HEK293 (cell line): ENCODE measurements around the gene CHD2.

Source experiments
- CTCF ChIA-PET: fragments of 350-600 bp; formaldehyde crosslinking; extraction: SDS; loops from one replicate; lab custom pipeline; 2021; ENCODE audit warnings: antibody characterized with exemption; lab: Yijun Ruan, JAX
- POLR2A ChIA-PET: fragments of 300-600 bp; formaldehyde crosslinking; extraction: SDS; loops from one replicate; lab custom pipeline; 2020; ENCODE audit warnings: antibody characterized with exemption, inconsistent platforms; lab: Yijun Ruan, JAX
- H3K27ac ChIP-seq: fragments of 200-500 bp; sonication (Bioruptor generic); 2 replicates; pipeline ENCODE4 v1.5.1; 2014; ENCODE audit warnings: low read depth, low read length, control low read depth, inconsistent platforms; ENCODE audit errors: extremely low read depth
- H3K36me3 ChIP-seq, 2 experiments: fragments of 200-500 bp in 1 of 2; sonication (Bioruptor generic) in 1 of 2; 1 replicate in 1 of 2; 2 replicates in 1 of 2; pipeline ENCODE4 v1.5.1; 2014 to 2017; ENCODE audit warnings: inconsistent platforms in 2 of 2, low read length in 2 of 2; ENCODE audit not compliant: control insufficient read depth in 2 of 2, insufficient read depth in 1 of 2
- H3K4me1 ChIP-seq: fragments of 200-500 bp; sonication (Bioruptor generic); 2 replicates; pipeline ENCODE4 v1.5.1; 2014; ENCODE audit warnings: mild to moderate bottlenecking, low read length, inconsistent platforms; ENCODE audit not compliant: control insufficient read depth, insufficient read depth
- H3K4me3 ChIP-seq: 2 replicates; pipeline ENCODE4 v1.5.1; 2011; ENCODE audit warnings: low read depth, mild to moderate bottlenecking, control low read depth, low read length, moderate library complexity
- H3K9me3 ChIP-seq: fragments of 200-500 bp; sonication (Bioruptor generic); 2 replicates; pipeline ENCODE4 v1.5.1; 2014; ENCODE audit warnings: low read depth, low read length, inconsistent platforms; ENCODE audit not compliant: control insufficient read depth, insufficient read depth
- SP7 ChIP-seq: fragments of 450-650 bp; formaldehyde crosslinking; IDR thresholded peaks from 2 replicates; pipeline ENCODE4 v1.5.1; 2016; ENCODE audit warnings: missing biosample characterization, missing genetic modification characterization
- YY2 ChIP-seq: fragments of 450-650 bp; formaldehyde crosslinking; IDR thresholded peaks from 2 replicates; pipeline ENCODE4 v1.5.1; 2016; ENCODE audit warnings: missing biosample characterization, missing genetic modification characterization
- ZBTB44 ChIP-seq: fragments of 450-650 bp; IDR thresholded peaks from 2 replicates; pipeline ENCODE4 v1.5.1; 2018; ENCODE audit warnings: missing biosample characterization, mild to moderate bottlenecking, missing genetic modification characterization
- ZFP3 ChIP-seq: fragments of 450-650 bp; formaldehyde crosslinking; IDR thresholded peaks from 2 replicates; pipeline ENCODE4 v1.5.1; 2016; ENCODE audit warnings: low read depth, missing biosample characterization, missing genetic modification characterization
- ZNF10 ChIP-seq: fragments of 450-650 bp; formaldehyde crosslinking; IDR thresholded peaks from 2 replicates; pipeline ENCODE4 v1.5.1; 2017; ENCODE audit warnings: missing biosample characterization, missing genetic modification characterization
- ZNF146 ChIP-seq: fragments of 450-650 bp; formaldehyde crosslinking; IDR thresholded peaks from 2 replicates; pipeline ENCODE4 v1.5.1; 2016; ENCODE audit warnings: missing biosample characterization, missing genetic modification characterization
- ZNF2 ChIP-seq: fragments of 450-650 bp; formaldehyde crosslinking; IDR thresholded peaks from 2 replicates; pipeline ENCODE4 v1.5.1; 2016; ENCODE audit warnings: missing biosample characterization, missing genetic modification characterization
- ZNF529 ChIP-seq: fragments of 450-650 bp; formaldehyde crosslinking; IDR thresholded peaks from 2 replicates; pipeline ENCODE4 v1.5.1; 2017; ENCODE audit warnings: missing genetic modification characterization, missing biosample characterization; ENCODE audit not compliant: insufficient replicate concordance
- ZNF544 ChIP-seq: fragments of 450-650 bp; formaldehyde crosslinking; IDR thresholded peaks from 2 replicates; pipeline ENCODE4 v1.5.0; 2017; ENCODE audit warnings: missing biosample characterization, missing genetic modification characterization
- ZNF664 ChIP-seq: fragments of 450-650 bp; formaldehyde crosslinking; IDR thresholded peaks from 2 replicates; pipeline ENCODE4 v1.5.1; 2016; ENCODE audit warnings: missing biosample characterization, missing genetic modification characterization
- ZNF677 ChIP-seq: fragments of 450-650 bp; IDR thresholded peaks from 2 replicates; pipeline ENCODE4 v1.5.0; 2018; ENCODE audit warnings: missing biosample characterization, mild to moderate bottlenecking, missing genetic modification characterization, moderate library complexity
- ZNF704 ChIP-seq: fragments of 450-650 bp; formaldehyde crosslinking; IDR thresholded peaks from 2 replicates; pipeline ENCODE4 v1.5.1; 2016; ENCODE audit warnings: missing biosample characterization, missing genetic modification characterization
- ZNF768 ChIP-seq: fragments of 450-650 bp; formaldehyde crosslinking; IDR thresholded peaks from 2 replicates; pipeline ENCODE4 v1.5.1; 2018; ENCODE audit warnings: missing biosample characterization, mild to moderate bottlenecking, missing genetic modification characterization
- ZSCAN30 ChIP-seq: fragments of 450-650 bp; IDR thresholded peaks from 2 replicates; pipeline ENCODE4 v1.5.1; 2018; ENCODE audit warnings: missing biosample characterization, mild to moderate bottlenecking, missing genetic modification characterization, moderate library complexity

The CHD2 gene

GRCh38 chr15:92893200-92893599, 6.9 kb upstream of the CHD2 start:
- CTCF ChIA-PET = interaction anchor here (0.6 to 1.7 kb wide), 5 partner anchors 28 to 512 kb away, joined by 3 to 4 read pairs (median 3); no protein-coding TSS in a partner anchor
- H3K4me1 ChIP-seq = peaks cover 3% of the 10 kb centered on the region; the same call in 1 of the 2 replicates
- H3K9me3 ChIP-seq = no peaks in the 10 kb centered on the region
- H3K4me3 ChIP-seq = no peak overlapping the region
- TF ChIP-seq ZNF544 (no peak), ZNF664 (tag by site-specific recombination) (peak; percentile 96)
- TF ChIP-seq, all 188 proteins: peak for 1
- POLR2A ChIA-PET = interaction anchor here (0.7 to 8.2 kb wide), 3 partner anchors 10 to 84 kb away, joined by 3 to 67 read pairs (median 4); no protein-coding TSS in a partner anchor
- H3K27ac ChIP-seq = no peak overlapping the region
- peaks cover 80 to 96% of the 10 kb centered on the region in 2 experiments for H3K36me3 ChIP-seq

GRCh38 chr15:92896561-92896960, 3.6 kb upstream of the CHD2 start:
- Histone ChIP-seq H3K36me3 (peaks cover 65% of the 10 kb centered on the region in 2 experiments), H3K27ac (no peak overlapping the region), H3K4me3 (no peak overlapping the region), H3K4me1 (peaks cover 2% of the 10 kb centered on the region; the same call in 1 of the 2 replicates), H3K9me3 (no peaks in the 10 kb centered on the region)
- POLR2A ChIA-PET = interaction anchor here (0.9 to 8.2 kb wide), 3 partner anchors 10 to 14 kb away, joined by 3 to 67 read pairs (median 6); no protein-coding TSS in a partner anchor
- CTCF ChIA-PET = interaction anchor here (0.7 to 1.7 kb wide), 3 partner anchors 22 to 88 kb away, joined by 3 to 12 read pairs (median 3); no protein-coding TSS in a partner anchor
- TF ChIP-seq ZNF10 (tag by site-specific recombination) = no peak
- peak; percentile 23; the same call in 1 of the 2 replicates for TF ChIP-seq ZNF664 (tag by site-specific recombination)

- no peak overlapping the region for H3K4me3 ChIP-seq
- no peak overlapping the region for H3K27ac ChIP-seq
- ChIA-PET CTCF (interaction anchor here (0.5 to 1.5 kb wide), 13 partner anchors 8 to 974 kb away, joined by 3 to 6 read pairs (median 3); no protein-coding TSS in a partner anchor), POLR2A (interaction anchor here (0.6 to 8.2 kb wide), 6 partner anchors 8 to 101 kb away, joined by 3 to 67 read pairs (median 6); no protein-coding TSS in a partner anchor)
- no peak for TF ChIP-seq ZNF677 (tag by site-specific recombination)
- no peak for TF ChIP-seq YY2 (tag by site-specific recombination)
- TF ChIP-seq SP7 (tag by site-specific recombination) = no peak
- no peak for TF ChIP-seq ZBTB44 (tag by site-specific recombination)
- no peak for TF ChIP-seq ZNF704 (tag by site-specific recombination)
- TF ChIP-seq ZNF2 (tag by site-specific recombination) = no peak
- TF ChIP-seq ZNF146 (tag by site-specific recombination) = no peak
- TF ChIP-seq ZNF529 (tag by site-specific recombination) = no peak
- TF ChIP-seq ZFP3 (tag by site-specific recombination) = no peak
- no peak for TF ChIP-seq ZNF768 (tag by site-specific recombination)
- no peak for TF ChIP-seq ZSCAN30 (tag by site-specific recombination)
- H3K4me1 ChIP-seq = peaks cover 4% of the 10 kb centered on the region
- peaks cover 57 to 60% of the 10 kb centered on the region in 2 experiments for H3K36me3 ChIP-seq
- H3K9me3 ChIP-seq = no peaks in the 10 kb centered on the region
Measured at GRCh38 chr15:92897620-92898019, 2.5 kb upstream of the CHD2 start.
